ENCODE measurements around the gene KRT35. TPM values are rescaled to one million over a fixed set of nuclear protein-coding genes. Genes with fewer than 3 reads are reported as not detected.

KRT35 gene
- total and polyA plus RNA-seq, 2 of the 13 experiments (the other 11 are each of a cell fraction or from before 2014, with no cell fraction given): not detected

DNA sequence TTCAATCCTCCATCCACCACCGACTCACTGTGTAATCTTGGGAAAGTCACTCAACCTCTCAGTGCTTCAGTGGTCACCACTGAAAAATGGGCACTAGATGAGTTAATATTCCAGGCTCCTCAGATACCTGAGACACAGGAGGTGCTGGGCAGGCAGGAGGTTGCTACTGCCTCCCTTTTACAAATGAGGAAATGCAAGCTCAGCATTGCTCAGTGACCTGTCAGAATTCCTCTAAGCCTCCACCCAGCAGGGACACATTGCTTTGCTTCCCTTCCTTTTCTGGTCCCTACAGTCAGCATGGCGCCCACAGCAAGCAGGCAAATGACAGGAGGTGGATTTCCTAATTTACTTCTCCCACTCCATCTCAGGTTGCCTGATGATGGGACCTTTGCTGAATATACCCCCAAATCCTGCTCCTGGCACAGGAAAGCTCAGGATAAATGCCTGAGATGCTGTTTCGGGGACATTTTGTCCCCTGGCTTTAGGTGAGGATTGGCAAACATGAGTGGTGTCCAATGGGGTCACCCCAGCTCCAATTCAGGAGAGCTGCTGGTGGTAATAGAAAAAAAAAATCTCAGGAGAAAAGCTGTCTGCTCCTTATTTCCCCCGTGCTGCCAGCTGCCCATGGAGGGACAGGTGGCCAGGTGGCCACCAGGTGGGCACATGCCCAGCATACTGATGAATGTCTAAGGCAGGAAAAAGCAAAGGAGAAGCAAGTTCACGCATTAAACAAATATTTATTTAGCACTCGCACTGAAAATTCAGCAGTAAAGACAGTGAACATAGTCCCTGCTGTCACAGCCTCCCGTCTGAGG, 29.5 kb upstream of the KRT35 start:
- in situ Hi-C loops (cut with HindIII; ENCODE audit: extremely low pct_ligation_motif_present, low pct_unique_long_range_greater_than_20kb) (no loop called here), intact Hi-C loops (cut with micrococcal nuclease; ENCODE audit: unreplicated experiment) (no loop called here)
- no peaks in the 10 kb centered on the region for H3K36me3 ChIP-seq (replicated peaks in 1 of 2; ENCODE audit: control insufficient read depth in 1 of 2, insufficient read depth in 2 of 2, low read length in 2 of 2)
- DNase-seq (ENCODE audit: low spot score) (no peak), ATAC-seq (no peak), FAIRE-seq (no peak)
- ChIA-PET POLR2A (no interaction called here), CTCF (ENCODE audit: low intra/inter-chr PET ratio, low total read pairs) (no interaction called here)
- H3K4me3 ChIP-seq (replicated peaks in 1 of 3; ENCODE audit: insufficient read depth in 1 of 3, low read depth in 2 of 3, low read length in 3 of 3): no peak overlapping the region
- no peak overlapping the region for H3K4me2 ChIP-seq (ENCODE audit: low read depth, low read length)
- H3K79me2 ChIP-seq (ENCODE audit: insufficient read depth, low read length): no peaks in the 10 kb centered on the region
- peaks cover 7 to 58% of the 10 kb centered on the region in 2 experiments for H3K27me3 ChIP-seq (ENCODE audit: control insufficient read depth in 1 of 2, insufficient read depth in 2 of 2, low read length in 2 of 2)
- peak; percentile 92 for TF ChIP-seq MAFF (IDR thresholded peaks at IDR 0.05; ENCODE audit: low read depth, low read length)
- TF ChIP-seq ZNF577 (CRISPR knock-in tag; IDR thresholded peaks at IDR 0.05; ENCODE audit: borderline replicate concordance, low read depth): no peak
- peak; percentile 95 to 97 for TF ChIP-seq MAFK (conservative IDR thresholded peaks at IDR 0.05 in 1 of 2, IDR thresholded peaks at IDR 0.05 in 1 of 2; ENCODE audit: low read length in 2 of 2)
- H3K9me3 ChIP-seq (ENCODE audit: low read length): no peaks in the 10 kb centered on the region
- H3K9ac ChIP-seq (ENCODE audit: insufficient read depth, low read depth, low read length): no peak overlapping the region
- H3K4me1 ChIP-seq (ENCODE audit: insufficient read depth, low read length): peaks cover 10% of the 10 kb centered on the region
- H2AFZ ChIP-seq (ENCODE audit: low read length): no peak overlapping the region
- no peaks in the 10 kb centered on the region for H4K20me1 ChIP-seq (ENCODE audit: insufficient read depth, low read length)
- no TSS peak for BruUV-seq (replicated peaks)
- no peak overlapping the region for H3K27ac ChIP-seq (ENCODE audit: extremely low read length, insufficient read depth, low read length)
- 19% methylated on average over 7 of the region's 7 CpGs for WGBS (ENCODE audit: low lambda C conversion rate)

DNA sequence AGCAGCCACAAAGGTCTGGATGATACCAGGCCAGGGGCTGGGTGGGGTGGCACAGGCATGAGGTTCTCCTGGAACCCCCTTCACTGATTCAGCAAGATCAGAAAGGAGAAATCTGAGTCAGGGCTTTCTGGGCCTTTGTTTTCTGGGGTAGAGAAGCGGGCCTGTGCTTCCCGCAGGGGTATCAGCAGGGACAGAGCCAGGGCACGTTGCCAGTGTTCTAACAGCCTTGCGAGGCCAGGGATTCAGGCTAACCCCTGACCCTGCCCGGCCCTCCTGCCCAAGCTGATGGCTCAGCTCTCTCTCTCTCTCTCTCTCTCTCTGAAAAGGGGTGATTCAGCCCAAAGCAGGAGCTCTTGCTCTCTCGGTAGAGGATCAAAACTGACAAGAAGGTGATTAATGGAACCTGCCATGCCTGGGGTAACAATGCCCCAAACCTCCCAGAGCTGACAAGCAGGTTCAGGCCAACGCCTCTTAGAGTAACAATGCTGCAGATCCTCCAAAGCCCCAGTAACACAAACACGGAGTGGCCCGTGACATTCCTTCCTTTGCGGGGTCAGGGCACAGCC, 26.4 kb upstream of the KRT35 start:
- Histone ChIP-seq H3K4me3 (replicated peaks in 1 of 3; ENCODE audit: insufficient read depth in 1 of 3, low read depth in 2 of 3, low read length in 3 of 3) (no peak overlapping the region), H3K9ac (ENCODE audit: insufficient read depth, low read depth, low read length) (no peak overlapping the region), H3K79me2 (ENCODE audit: insufficient read depth, low read length) (no peaks in the 10 kb centered on the region), H3K27ac (ENCODE audit: extremely low read length, insufficient read depth, low read length) (no peak overlapping the region), H3K27me3 (ENCODE audit: control insufficient read depth in 1 of 2, insufficient read depth in 2 of 2, low read length in 2 of 2) (peaks cover 11 to 77% of the 10 kb centered on the region in 2 experiments), H3K4me1 (ENCODE audit: insufficient read depth, low read length) (peaks cover 10% of the 10 kb centered on the region), H4K20me1 (ENCODE audit: insufficient read depth, low read length) (no peaks in the 10 kb centered on the region), H3K4me2 (ENCODE audit: low read depth, low read length) (no peak overlapping the region), H3K36me3 (replicated peaks in 1 of 2; ENCODE audit: control insufficient read depth in 1 of 2, insufficient read depth in 2 of 2, low read length in 2 of 2) (no peaks in the 10 kb centered on the region), H2AFZ (ENCODE audit: low read length) (no peak overlapping the region), H3K9me3 (ENCODE audit: low read length) (no peaks in the 10 kb centered on the region)
- no peak for DNase-seq (ENCODE audit: low spot score)
- intact Hi-C loops (cut with micrococcal nuclease; ENCODE audit: unreplicated experiment): no loop called here
- no peak for TF ChIP-seq ZBTB49 (CRISPR knock-in tag; IDR thresholded peaks at IDR 0.05; ENCODE audit: borderline replicate concordance)
- 11% methylated on average over 6 of the region's 10 CpGs for WGBS (ENCODE audit: low lambda C conversion rate)
- CTCF ChIA-PET (ENCODE audit: low intra/inter-chr PET ratio, low total read pairs): no interaction called here
- no peak for ATAC-seq
- POLR2A ChIA-PET: no interaction called here
- no peak for FAIRE-seq
- BruUV-seq (replicated peaks): no TSS peak
- in situ Hi-C loops (cut with HindIII; ENCODE audit: extremely low pct_ligation_motif_present, low pct_unique_long_range_greater_than_20kb): no loop called here
